WTC11 (cell line): ENCODE data around the gene CASP4.

Experiments
- ARID4B ChIP-seq: sonication (generic); formaldehyde crosslinking; IDR thresholded peaks from 2 replicates; pipeline ENCODE4 v1.8.0; 2023; ENCODE audit warnings: missing genetic modification reagents, mild to moderate bottlenecking, borderline replicate concordance
- CTCF ChIP-seq: fragments of 200-600 bp; IDR thresholded peaks from 2 replicates; pipeline ENCODE4 v1.8.0; 2022; ENCODE audit warnings: antibody characterized with exemption
- SP1 ChIP-seq: sonication (generic); formaldehyde crosslinking; conservative IDR thresholded peaks from 2 replicates; pipeline ENCODE4 v1.8.1; 2022; ENCODE audit warnings: missing genetic modification reagents
- USF2 ChIP-seq: sonication (generic); formaldehyde crosslinking; IDR thresholded peaks from 2 replicates; pipeline ENCODE4 v1.8.1; 2023; ENCODE audit warnings: mild to moderate bottlenecking, missing genetic modification reagents, moderate library complexity

- TF ChIP-seq USF2 (no peak), CTCF (no peak), SP1 (no peak), ARID4B (no peak)
These were observed 56.3 kb downstream of the CASP4 start for GRCh38 chr11:104912102-104912501.
